ENCODE measurements around the gene LEFTY1.

GRCh38 chr1:225918280-225918679 is 29.3 kb upstream of the LEFTY1 start:
- TF ChIP-seq, protein P1, sequence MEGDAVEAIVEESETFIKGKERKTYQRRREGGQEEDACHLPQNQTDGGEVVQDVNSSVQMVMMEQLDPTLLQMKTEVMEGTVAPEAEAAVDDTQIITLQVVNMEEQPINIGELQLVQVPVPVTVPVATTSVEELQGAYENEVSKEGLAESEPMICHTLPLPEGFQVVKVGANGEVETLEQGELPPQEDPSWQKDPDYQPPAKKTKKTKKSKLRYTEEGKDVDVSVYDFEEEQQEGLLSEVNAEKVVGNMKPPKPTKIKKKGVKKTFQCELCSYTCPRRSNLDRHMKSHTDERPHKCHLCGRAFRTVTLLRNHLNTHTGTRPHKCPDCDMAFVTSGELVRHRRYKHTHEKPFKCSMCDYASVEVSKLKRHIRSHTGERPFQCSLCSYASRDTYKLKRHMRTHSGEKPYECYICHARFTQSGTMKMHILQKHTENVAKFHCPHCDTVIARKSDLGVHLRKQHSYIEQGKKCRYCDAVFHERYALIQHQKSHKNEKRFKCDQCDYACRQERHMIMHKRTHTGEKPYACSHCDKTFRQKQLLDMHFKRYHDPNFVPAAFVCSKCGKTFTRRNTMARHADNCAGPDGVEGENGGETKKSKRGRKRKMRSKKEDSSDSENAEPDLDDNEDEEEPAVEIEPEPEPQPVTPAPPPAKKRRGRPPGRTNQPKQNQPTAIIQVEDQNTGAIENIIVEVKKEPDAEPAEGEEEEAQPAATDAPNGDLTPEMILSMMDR (IDR thresholded peaks at IDR 0.05) = no peak
- TF ChIP-seq POLR2A (IDR thresholded peaks at IDR 0.05) = no peak

Data from Peyer's patch (tissue), 4 donors.